Subcutaneous adipose tissue (tissue), 4 donors: Measurements from ENCODE around the gene ENOX1. TPM values are rescaled to one million over a fixed set of nuclear protein-coding genes. Genes with fewer than 3 reads are reported as not detected.

Source experiments
- CTCF ChIP-seq: fragments of 450-650 bp; IDR thresholded peaks from one replicate; pipeline ENCODE4 v1.5.1; 2016; ENCODE audit warnings: low read depth, mild to moderate bottlenecking, control low read depth, antibody characterized with exemption, moderate library complexity
- total RNA-seq, 4 donors: library from RNA; depleted of rRNA; stranded (reverse); fragments of >200 nt; gene quantifications; one replicate each; pipeline ENCODE4 v1.1.0, GENCODE V29; 2016

Gene ENOX1
- total RNA-seq, 4 donors from 2014 or later: 0.66 to 4.7 (median 2.1) TPM

DNA sequence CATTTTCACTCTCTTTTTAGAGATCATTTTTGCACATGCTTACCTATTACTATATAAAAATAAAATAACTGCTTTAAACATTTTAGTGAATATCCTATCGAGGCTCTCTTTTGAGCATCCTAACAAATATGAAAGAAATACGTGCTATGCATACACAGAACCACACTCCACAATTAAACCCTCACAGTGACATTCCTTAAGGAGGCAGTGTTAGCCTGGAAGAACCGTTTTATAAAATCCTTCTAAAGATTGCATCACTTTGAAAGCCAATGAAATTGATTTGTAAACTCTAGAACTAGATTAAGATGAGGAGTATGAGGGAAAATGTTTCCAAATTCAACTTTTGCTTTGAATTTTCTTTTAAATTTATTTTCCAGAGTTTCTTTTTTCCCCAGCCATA lies 11.1 kb upstream of the ENOX1 start:
- no peak for TF ChIP-seq CTCF

GRCh38 chr13:43797159-43797558 lies 10.4 kb upstream of the ENOX1 start:
- TF ChIP-seq CTCF: no peak

DNA sequence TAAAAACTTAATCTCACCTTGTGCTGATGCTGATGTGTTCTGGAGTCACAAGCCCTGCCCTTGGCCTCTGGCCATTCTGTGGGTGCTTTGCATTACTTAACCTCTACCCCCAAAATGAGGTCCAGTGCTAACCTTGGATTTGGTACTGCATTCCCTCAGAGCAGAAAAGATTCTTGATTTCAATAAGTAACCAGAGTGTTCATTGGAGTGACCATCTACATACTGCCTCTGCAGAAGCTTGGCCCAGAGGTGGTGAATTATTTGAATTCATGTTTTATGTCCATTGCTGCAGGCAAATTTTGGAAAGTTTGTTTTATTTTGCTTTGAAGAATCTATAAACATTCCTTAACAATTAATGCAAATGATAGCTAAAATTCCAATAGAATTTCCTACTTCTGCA lies 7.6 kb upstream of the ENOX1 start:
- TF ChIP-seq CTCF: no peak

GRCh38 chr13:43792076-43792881 lies 5.5 kb upstream of the ENOX1 start:
- TF ChIP-seq CTCF: no peak

DNA sequence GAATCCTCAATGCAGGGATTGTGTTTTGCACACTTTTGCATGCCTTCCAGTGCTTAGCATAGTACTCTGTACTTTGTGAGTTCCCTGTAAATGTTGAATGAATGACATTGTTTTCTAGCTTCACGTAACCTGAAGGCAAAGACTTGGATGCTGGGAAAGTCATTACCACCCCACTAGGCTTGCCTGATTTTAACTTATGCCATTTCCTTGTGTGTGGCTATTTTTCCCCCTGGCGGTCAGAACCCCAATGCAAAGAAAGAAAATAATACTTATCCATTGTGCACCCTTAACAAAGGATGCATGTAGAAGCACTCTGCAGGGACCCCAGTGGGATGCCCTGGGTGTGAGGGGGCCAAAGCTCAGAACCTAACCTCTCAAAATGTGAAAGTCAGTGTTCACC lies 1.2 kb upstream of the ENOX1 start:
- TF ChIP-seq CTCF: no peak

- no peak for TF ChIP-seq CTCF
Measured at GRCh38 chr13:43787518-43787891, 733 bp upstream of the ENOX1 start.

GRCh38 chr13:43786472-43786765 lies 353 bp downstream of the ENOX1 start:
- TF ChIP-seq CTCF: no peak
